Measurements from ENCODE around the gene FARP1. TPM values are rescaled to one million over a fixed set of nuclear protein-coding genes. Genes with fewer than 3 reads are reported as not detected.

Gene FARP1
- total and polyA plus RNA-seq, 10 of the 15 experiments (the other 5 are each of a cell fraction or from before 2014, with no cell fraction given), result 0.17 to 6.9 (median 0.68) TPM

DNA sequence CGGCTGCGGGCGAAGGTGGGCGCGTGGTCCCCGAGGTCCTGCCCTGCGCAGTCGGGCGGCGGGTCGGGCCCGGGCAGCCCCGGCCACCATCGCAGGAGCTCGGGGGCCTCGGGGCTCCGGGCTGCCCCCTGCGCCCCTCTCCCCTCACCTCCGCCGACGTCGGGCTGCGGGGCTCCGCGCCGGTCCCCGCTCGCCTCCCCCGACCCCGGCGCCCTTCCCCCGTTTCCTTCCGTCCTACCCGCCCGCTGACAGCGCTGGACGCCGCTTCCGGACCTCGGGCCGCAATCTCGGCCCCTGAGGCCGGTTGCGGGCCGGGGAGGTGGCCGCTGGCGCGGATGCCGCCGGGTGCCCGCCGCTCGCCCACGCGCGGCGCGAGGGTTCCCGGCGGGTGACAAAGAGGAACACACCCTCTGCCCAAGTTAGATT is 720 bp downstream of the FARP1 start:
- intact Hi-C loops (cut with micrococcal nuclease; ENCODE audit: unreplicated experiment), result loop anchor here (10.0 kb wide), 2 partner anchors 241 to 531 kb away; no protein-coding TSS in a partner anchor

More for the DNA sequence above, 720 bp downstream of the FARP1 start:
- RAD21 ChIA-PET (ENCODE audit: unreplicated experiment), result interaction anchor here (0.7 to 1.5 kb wide), 9 partner anchors 57 to 302 kb away, joined by 3 to 4 read pairs (median 3); no protein-coding TSS in a partner anchor
- CTCF ChIA-PET, result interaction anchor here (0.5 kb wide), 1 partner anchor 11 kb away, joined by 3 read pairs; no protein-coding TSS in a partner anchor
- no peak overlapping the region; the same call in 1 of the 2 replicates for H2AFZ ChIP-seq (ENCODE audit: control insufficient read depth, low read depth, low read length)
- in situ Hi-C loops (cut with MboI), result no loop called here
- H4K20me1 ChIP-seq (ENCODE audit: control insufficient read depth, insufficient read depth), result no peaks in the 10 kb centered on the region
- BruUV-seq (replicated peaks), result no TSS peak
- SMC1A ChIA-PET (ENCODE audit: uncharacterized antibody, unreplicated experiment), result interaction anchor here (1.2 to 1.6 kb wide), 2 partner anchors 73 to 278 kb away, joined by 3 to 6 read pairs; no protein-coding TSS in a partner anchor
- H3K4me2 ChIP-seq (ENCODE audit: control insufficient read depth, insufficient read depth), result peak overlapping the region; percentile 48; the same call in 1 of the 2 replicates
- no peaks in the 10 kb centered on the region for H3K9me3 ChIP-seq (replicated peaks; ENCODE audit: control insufficient read depth, insufficient read depth, low read length)
- 0 out of 2 replicates have a peak overlapping the region, but pooled peaks have one; percentile 16 for H3K9ac ChIP-seq (ENCODE audit: control insufficient read depth, insufficient read depth, low read length)
- H3K4me1 ChIP-seq (ENCODE audit: control insufficient read depth, insufficient read depth, low read length), result no peaks in the 10 kb centered on the region
- ATAC-seq (no peak; the same call in 2 of the 3 replicates), FAIRE-seq (no peak), DNase-seq (ENCODE audit: low read depth, low spot score) (no peak)
- no peaks in the 10 kb centered on the region for H3K79me2 ChIP-seq (ENCODE audit: control insufficient read depth, insufficient read depth, low read length)
- H3K27ac ChIP-seq (ENCODE audit: control insufficient read depth, insufficient read depth), result no peak overlapping the region
- H3K4me3 ChIP-seq, result peak overlapping the region; percentile 50; the same call in 1 of the 2 replicates
- no peaks in the 10 kb centered on the region for H3K36me3 ChIP-seq (ENCODE audit: control insufficient read depth in 2 of 2, insufficient read depth in 2 of 2, low read length in 1 of 2)
- WGBS (ENCODE audit: insufficient coverage, insufficient replicate concordance, low lambda C conversion rate, missing lambda C conversion rate), result 2% methylated on average over 47 of the region's 60 CpGs
- H3K27me3 ChIP-seq (replicated peaks in 1 of 2; ENCODE audit: control insufficient read depth in 2 of 2, insufficient read depth in 2 of 2, low read length in 1 of 2), result peaks cover 3 to 4% of the 10 kb centered on the region in 2 experiments; a peak in 3 of 4 replicates
- TF ChIP-seq IKZF1 (conservative IDR thresholded peaks at IDR 0.05), result peak; percentile 24; the same call in 1 of the 2 replicates
- no peak for TF ChIP-seq USF2 (IDR thresholded peaks at IDR 0.05; ENCODE audit: borderline replicate concordance, low read depth, low read length)
- TF ChIP-seq GATAD2B (conservative IDR thresholded peaks at IDR 0.05; ENCODE audit: low read depth), result 0 out of 2 replicates have a peak, but pooled peaks have one; percentile 54
- TF ChIP-seq NKRF (conservative IDR thresholded peaks at IDR 0.05), result peak; percentile 41; the same call in 1 of the 2 replicates
- no peak for TF ChIP-seq POU2F2 (IDR thresholded peaks at IDR 0.05; ENCODE audit: borderline replicate concordance, low read depth, low read length)
- TF ChIP-seq DPF2 (IDR thresholded peaks at IDR 0.05), result 0 out of 2 replicates have a peak, but pooled peaks have one; percentile 33
- TF ChIP-seq BHLHE40 (IDR thresholded peaks at IDR 0.05; ENCODE audit: borderline replicate concordance in 1 of 2, low read depth in 2 of 2, low read length in 1 of 2), result 0 out of 4 replicates have a peak, but pooled peaks of 1 of the 2 experiments have one; percentile 8
- TF ChIP-seq SUZ12 (IDR thresholded peaks at IDR 0.05; ENCODE audit: unreplicated experiment), result peak; percentile 51
- POLR2A ChIA-PET, result no interaction called here
